ENCODE measurements around the gene NCCRP1.

DNA sequence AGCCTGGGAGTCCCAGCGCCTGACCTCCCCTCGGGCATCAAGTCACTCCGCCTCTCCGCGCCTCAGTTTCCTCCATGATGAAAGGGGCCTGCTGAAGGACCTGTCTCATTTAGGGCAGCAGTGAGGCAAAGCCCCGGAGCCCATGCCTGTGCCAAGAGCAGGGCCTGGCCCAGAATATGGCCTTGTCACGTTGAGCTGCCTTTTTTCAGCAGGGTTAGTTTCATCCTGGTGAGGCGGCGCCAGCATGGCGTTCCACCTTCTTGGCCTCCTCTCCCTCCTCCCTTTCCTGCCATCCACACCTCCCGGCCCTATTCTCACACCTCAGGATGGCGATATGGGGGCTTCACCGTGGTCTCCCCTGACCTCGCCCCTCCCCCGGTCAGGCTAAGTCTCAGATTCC, 41.0 kb upstream of the NCCRP1 start:
- TF ChIP-seq POLR2AphosphoS5 (IDR thresholded peaks at IDR 0.05) (no peak), POLR2A (IDR thresholded peaks at IDR 0.05) (no peak)
- TF ChIP-seq, protein P1, sequence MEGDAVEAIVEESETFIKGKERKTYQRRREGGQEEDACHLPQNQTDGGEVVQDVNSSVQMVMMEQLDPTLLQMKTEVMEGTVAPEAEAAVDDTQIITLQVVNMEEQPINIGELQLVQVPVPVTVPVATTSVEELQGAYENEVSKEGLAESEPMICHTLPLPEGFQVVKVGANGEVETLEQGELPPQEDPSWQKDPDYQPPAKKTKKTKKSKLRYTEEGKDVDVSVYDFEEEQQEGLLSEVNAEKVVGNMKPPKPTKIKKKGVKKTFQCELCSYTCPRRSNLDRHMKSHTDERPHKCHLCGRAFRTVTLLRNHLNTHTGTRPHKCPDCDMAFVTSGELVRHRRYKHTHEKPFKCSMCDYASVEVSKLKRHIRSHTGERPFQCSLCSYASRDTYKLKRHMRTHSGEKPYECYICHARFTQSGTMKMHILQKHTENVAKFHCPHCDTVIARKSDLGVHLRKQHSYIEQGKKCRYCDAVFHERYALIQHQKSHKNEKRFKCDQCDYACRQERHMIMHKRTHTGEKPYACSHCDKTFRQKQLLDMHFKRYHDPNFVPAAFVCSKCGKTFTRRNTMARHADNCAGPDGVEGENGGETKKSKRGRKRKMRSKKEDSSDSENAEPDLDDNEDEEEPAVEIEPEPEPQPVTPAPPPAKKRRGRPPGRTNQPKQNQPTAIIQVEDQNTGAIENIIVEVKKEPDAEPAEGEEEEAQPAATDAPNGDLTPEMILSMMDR (IDR thresholded peaks at IDR 0.05) = no peak
